H9 (cell line): ENCODE measurements around the gene LEF1. TPM values are rescaled to one million over a fixed set of nuclear protein-coding genes. Genes with fewer than 3 reads are reported as not detected.
A peak's percentile ranks its signal among the peaks of the same experiment; 100 is the strongest.

ENCODE experiments used
- DNase-seq: peaks from one replicate; pipeline ENCODE4 v3.0.0-alpha.2; 2017
- H2AFZ ChIP-seq: one replicate; pipeline ENCODE4 v1.6.1; 2013; ENCODE audit warnings: mild to moderate bottlenecking, low read length, control low read depth, moderate library complexity
- H2AK5ac ChIP-seq: 2 replicates; pipeline ENCODE4 v1.6.1; 2013; ENCODE audit warnings: low read length, control low read depth, mixed read lengths; ENCODE audit not compliant: insufficient read length
- H2BK120ac ChIP-seq: one replicate; pipeline ENCODE4 v1.6.1; 2013; ENCODE audit warnings: low read depth, mild to moderate bottlenecking, low read length, control low read depth, inconsistent platforms; ENCODE audit not compliant: poor library complexity, severe bottlenecking
- H2BK12ac ChIP-seq: 2 replicates; pipeline ENCODE4 v1.6.1; 2013; ENCODE audit warnings: low read length, control low read depth, mixed read lengths, low read depth; ENCODE audit not compliant: insufficient read length
- H2BK15ac ChIP-seq: 2 replicates; pipeline ENCODE4 v1.6.1; 2013; ENCODE audit warnings: low read depth, low read length, control low read depth
- H2BK20ac ChIP-seq: one replicate; pipeline ENCODE4 v1.6.1; 2013; ENCODE audit warnings: low read depth, mild to moderate bottlenecking, low read length, control low read depth, inconsistent platforms; ENCODE audit not compliant: poor library complexity, severe bottlenecking
- H2BK5ac ChIP-seq: 2 replicates; pipeline ENCODE4 v1.6.1; 2013; ENCODE audit warnings: low read length, control low read depth, mixed read lengths; ENCODE audit not compliant: insufficient read length
- H3K14ac ChIP-seq: 2 replicates; pipeline ENCODE4 v1.6.1; 2013; ENCODE audit warnings: low read length, control low read depth; ENCODE audit not compliant: insufficient read depth
- H3K18ac ChIP-seq: 2 replicates; pipeline ENCODE4 v1.6.1; 2013; ENCODE audit warnings: low read depth, mild to moderate bottlenecking, mixed read lengths, low read length, control low read depth; ENCODE audit not compliant: insufficient read length
- H3K23ac ChIP-seq: 2 replicates; pipeline ENCODE4 v1.6.1; 2013; ENCODE audit warnings: low read length, control low read depth, mixed read lengths, low read depth; ENCODE audit not compliant: insufficient read length
- H3K23me2 ChIP-seq: 2 replicates; pipeline ENCODE4 v1.6.1; 2013; ENCODE audit warnings: low read depth, mild to moderate bottlenecking, mixed read lengths, low read length, control low read depth; ENCODE audit not compliant: insufficient read length, poor library complexity, severe bottlenecking
- H3K27ac ChIP-seq: 2 replicates; pipeline ENCODE4 v1.5.1; 2013; ENCODE audit warnings: low read length, control low read depth, mixed read lengths, low read depth; ENCODE audit not compliant: insufficient read length
- H3K27me3 ChIP-seq: 2 replicates; pipeline ENCODE4 v1.6.1; 2013; ENCODE audit warnings: low read length, control low read depth, inconsistent platforms; ENCODE audit not compliant: insufficient read depth
- H3K4ac ChIP-seq: 2 replicates; pipeline ENCODE4 v1.6.1; 2013; ENCODE audit warnings: low read depth, mild to moderate bottlenecking, control low read depth, inconsistent platforms, low read length, moderate library complexity
- H3K4me1 ChIP-seq: 2 replicates; pipeline ENCODE4 v1.6.1; 2013; ENCODE audit warnings: low read length, control low read depth, inconsistent platforms; ENCODE audit not compliant: insufficient read depth
- H3K4me2 ChIP-seq: 2 replicates; pipeline ENCODE4 v1.6.1; 2013; ENCODE audit warnings: low read length, control low read depth, mixed read lengths; ENCODE audit not compliant: insufficient read length, insufficient read depth
- H3K56ac ChIP-seq: 2 replicates; pipeline ENCODE4 v1.6.1; 2013; ENCODE audit warnings: low read depth, mild to moderate bottlenecking, mixed read lengths, low read length, control low read depth; ENCODE audit not compliant: insufficient read length
- H3K79me1 ChIP-seq: 2 replicates; pipeline ENCODE4 v1.6.1; 2013; ENCODE audit warnings: low read depth, mild to moderate bottlenecking, moderate library complexity, low read length, control low read depth, inconsistent platforms; ENCODE audit not compliant: insufficient read depth, poor library complexity, severe bottlenecking
- H3K79me2 ChIP-seq: 2 replicates; pipeline ENCODE4 v1.6.1; 2013; ENCODE audit warnings: low read length, control low read depth, inconsistent platforms; ENCODE audit not compliant: insufficient read depth
- H3K9ac ChIP-seq: 2 replicates; pipeline ENCODE4 v1.6.1; 2013; ENCODE audit warnings: low read length, control low read depth, mixed read lengths; ENCODE audit not compliant: insufficient read length; ENCODE audit errors: extremely low read depth
- H3K9me3 ChIP-seq: one replicate; pipeline ENCODE4 v1.6.1; 2013; ENCODE audit warnings: low read depth, low read length, inconsistent platforms; ENCODE audit not compliant: control insufficient read depth
- H3T11ph ChIP-seq: one replicate; pipeline ENCODE4 v1.6.1; 2013; ENCODE audit warnings: mild to moderate bottlenecking, low read length, control low read depth, inconsistent platforms
- H4K20me1 ChIP-seq: one replicate; pipeline ENCODE4 v1.6.1; 2013; ENCODE audit not compliant: control insufficient read depth, insufficient read length, insufficient read depth
- H4K5ac ChIP-seq: 2 replicates; pipeline ENCODE4 v1.6.1; 2013; ENCODE audit warnings: low read depth, mild to moderate bottlenecking, mixed read lengths, low read length, control low read depth; ENCODE audit not compliant: insufficient read length
- H4K8ac ChIP-seq: replicated peaks from 2 replicates; pipeline ENCODE4 v1.6.1; 2013; ENCODE audit warnings: low read length, control low read depth, mixed read lengths, low read depth; ENCODE audit not compliant: insufficient read length
- H4K91ac ChIP-seq: 2 replicates; pipeline ENCODE4 v1.6.1; 2013; ENCODE audit warnings: low read depth, mild to moderate bottlenecking, moderate library complexity, mixed read lengths, low read length, control low read depth; ENCODE audit not compliant: insufficient read length
- H3K27ac Mint-ChIP-seq, 3 experiments: 2 replicates in 2 of 3; 3 replicates in 1 of 3; pipeline ENCODE4 v1.8.0; 2020 to 2021; ENCODE audit warnings: mixed read lengths in 3 of 3, mild to moderate bottlenecking in 1 of 3, moderate library complexity in 1 of 3
- H3K27me3 Mint-ChIP-seq: 2 replicates; pipeline ENCODE4 v1.8.0; 2021; ENCODE audit warnings: low read depth, mild to moderate bottlenecking, moderate library complexity, mixed read lengths
- H3K36me3 Mint-ChIP-seq, 3 experiments: 2 replicates in 2 of 3; 3 replicates in 1 of 3; pipeline ENCODE4 v1.8.0; 2020 to 2021; ENCODE audit warnings: low read depth in 3 of 3, mixed read lengths in 3 of 3; ENCODE audit not compliant: insufficient read depth in 1 of 3
- H3K4me1 Mint-ChIP-seq, 2 experiments: 2 replicates each; pipeline ENCODE4 v1.8.0; 2020; ENCODE audit warnings: mixed read lengths in 2 of 2
- H3K4me3 Mint-ChIP-seq, 2 experiments: 2 replicates in 1 of 2; 3 replicates in 1 of 2; pipeline ENCODE4 v1.8.0; 2020 to 2021; ENCODE audit warnings: mild to moderate bottlenecking in 2 of 2, mixed read lengths in 2 of 2, moderate library complexity in 1 of 2
- H3K9me3 Mint-ChIP-seq, 2 experiments: 2 replicates in 1 of 2; 3 replicates in 1 of 2; pipeline ENCODE4 v1.8.0; 2020; ENCODE audit warnings: mild to moderate bottlenecking in 2 of 2, mixed read lengths in 2 of 2, moderate library complexity in 1 of 2
- WGBS: extraction: QIAGEN DNeasy Blood & Tissue Kit; methylation state at CpG from one replicate; pipeline ENCODE4 v1.1.7; 2013; ENCODE audit warnings: missing lambda C conversion rate, low lambda C conversion rate, mixed read lengths; ENCODE audit not compliant: insufficient read length; ENCODE audit errors: extremely low coverage; 5-methylcytosine and 5-hydroxymethylcytosine counted together
- total RNA-seq: library from RNA; stranded (reverse); gene quantifications from 2 replicates; pipeline ENCODE4 v1.2.1, GENCODE V29; 2021
- TF ChIP-seq, protein P1 (sequence below): fragments of 200-600 bp; sonication (generic); conservative IDR thresholded peaks from 3 replicates; pipeline ENCODE4 v1.8.0; 2021; ENCODE audit warnings: antibody characterized with exemption, mild to moderate bottlenecking

The LEF1 gene
- total RNA-seq, 1 experiment from 2014 or later = 2.5 TPM

DNA sequence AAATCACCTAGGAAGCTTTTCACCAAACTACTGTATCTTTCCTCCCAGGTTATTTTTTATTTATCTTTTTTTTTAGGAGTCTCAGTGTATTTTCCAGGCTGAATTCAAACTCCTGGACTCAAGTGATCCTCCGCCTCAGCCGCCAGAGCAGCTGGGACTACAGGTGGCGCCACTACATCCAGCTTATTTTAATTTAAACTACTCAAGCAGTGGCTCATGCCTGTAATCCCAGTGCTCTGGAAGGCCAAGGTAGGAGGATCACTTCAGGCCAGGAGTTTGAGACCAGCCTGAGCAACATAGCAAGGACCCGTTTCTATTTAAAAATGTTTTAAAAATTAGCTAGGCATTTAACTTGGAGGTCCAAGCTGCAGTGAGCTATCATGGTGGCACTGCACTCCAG lies 37.8 kb downstream of the LEF1 start:
- no peak overlapping the region for H2BK20ac ChIP-seq
- no peaks in the 10 kb centered on the region for H3K79me1 ChIP-seq
- H3K14ac ChIP-seq = no peak overlapping the region
- no peak overlapping the region for H3K4me2 ChIP-seq
- no peaks in the 10 kb centered on the region for H4K20me1 ChIP-seq
- peaks cover 11 to 17% of the 10 kb centered on the region in 2 experiments for H3K4me1 Mint-ChIP-seq
- no peak overlapping the region for H4K8ac ChIP-seq
- H3K56ac ChIP-seq = no peak overlapping the region
- no peak overlapping the region for H2BK12ac ChIP-seq
- H2BK120ac ChIP-seq = no peak overlapping the region
- no peaks in the 10 kb centered on the region; the same call in 1 of the 2 replicates for H3K27me3 ChIP-seq
- no peak overlapping the region for H3T11ph ChIP-seq
- no CpG with 5 or more reads among the region's 4 CpGs for WGBS
- H3K36me3 Mint-ChIP-seq = no peaks in the 10 kb centered on the region
- H4K91ac ChIP-seq = no peak overlapping the region
- H3K23me2 ChIP-seq = no peaks in the 10 kb centered on the region
- H3K4me1 ChIP-seq = peaks cover 2% of the 10 kb centered on the region; the same call in 1 of the 2 replicates
- no peak overlapping the region for H2BK15ac ChIP-seq
- H3K23ac ChIP-seq = no peak overlapping the region
- no peak overlapping the region for H3K18ac ChIP-seq
- no peak overlapping the region for H2AFZ ChIP-seq
- no peaks in the 10 kb centered on the region for H3K9me3 ChIP-seq
- H4K5ac ChIP-seq = no peak overlapping the region
- no peak overlapping the region for H3K27ac Mint-ChIP-seq
- H3K9me3 Mint-ChIP-seq = no peaks in the 10 kb centered on the region
- H2BK5ac ChIP-seq = no peak overlapping the region
- no peak overlapping the region for H3K27ac ChIP-seq
- peak; percentile 46 for DNase-seq
- H3K4me3 Mint-ChIP-seq = no peak overlapping the region
- H3K9ac ChIP-seq = no peak overlapping the region
- no peak overlapping the region for H2AK5ac ChIP-seq
- TF ChIP-seq, protein P1, sequence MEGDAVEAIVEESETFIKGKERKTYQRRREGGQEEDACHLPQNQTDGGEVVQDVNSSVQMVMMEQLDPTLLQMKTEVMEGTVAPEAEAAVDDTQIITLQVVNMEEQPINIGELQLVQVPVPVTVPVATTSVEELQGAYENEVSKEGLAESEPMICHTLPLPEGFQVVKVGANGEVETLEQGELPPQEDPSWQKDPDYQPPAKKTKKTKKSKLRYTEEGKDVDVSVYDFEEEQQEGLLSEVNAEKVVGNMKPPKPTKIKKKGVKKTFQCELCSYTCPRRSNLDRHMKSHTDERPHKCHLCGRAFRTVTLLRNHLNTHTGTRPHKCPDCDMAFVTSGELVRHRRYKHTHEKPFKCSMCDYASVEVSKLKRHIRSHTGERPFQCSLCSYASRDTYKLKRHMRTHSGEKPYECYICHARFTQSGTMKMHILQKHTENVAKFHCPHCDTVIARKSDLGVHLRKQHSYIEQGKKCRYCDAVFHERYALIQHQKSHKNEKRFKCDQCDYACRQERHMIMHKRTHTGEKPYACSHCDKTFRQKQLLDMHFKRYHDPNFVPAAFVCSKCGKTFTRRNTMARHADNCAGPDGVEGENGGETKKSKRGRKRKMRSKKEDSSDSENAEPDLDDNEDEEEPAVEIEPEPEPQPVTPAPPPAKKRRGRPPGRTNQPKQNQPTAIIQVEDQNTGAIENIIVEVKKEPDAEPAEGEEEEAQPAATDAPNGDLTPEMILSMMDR = peak; percentile 64
- no peak overlapping the region for H3K4ac ChIP-seq
- H3K79me2 ChIP-seq = no peaks in the 10 kb centered on the region
- peaks cover 16% of the 10 kb centered on the region for H3K27me3 Mint-ChIP-seq
